Measurements from ENCODE around the gene TK1.

Gene TK1

GRCh38 chr17:78146881-78147280 is 40.0 kb downstream of the TK1 start:
- FAIRE-seq, result no peak
- no peak for TF ChIP-seq CTCF (IDR thresholded peaks at IDR 0.05; ENCODE audit: insufficient read depth, missing control alignments)

GRCh38 chr17:78146471-78146869 is 40.4 kb downstream of the TK1 start:
- no peak for DNase-seq (ENCODE audit: insufficient read length, low spot score)
- no peak for FAIRE-seq
- TF ChIP-seq CTCF (IDR thresholded peaks at IDR 0.05; ENCODE audit: insufficient read depth, missing control alignments), result no peak

More at GRCh38 chr17:78146881-78147280, 40.0 kb downstream of the TK1 start:
- DNase-seq (ENCODE audit: insufficient read length, low spot score), result no peak

GRCh38 chr17:78144736-78145641 is 41.9 kb downstream of the TK1 start:
- no peak for FAIRE-seq
- no peak for TF ChIP-seq CTCF (IDR thresholded peaks at IDR 0.05; ENCODE audit: insufficient read depth, missing control alignments)
- DNase-seq (ENCODE audit: insufficient read length, low spot score), result no peak

- no peak for DNase-seq (ENCODE audit: insufficient read length, low spot score)
- TF ChIP-seq CTCF (IDR thresholded peaks at IDR 0.05; ENCODE audit: insufficient read depth, missing control alignments), result no peak
Measured at GRCh38 chr17:78144147-78144719, 42.6 kb downstream of the TK1 start.

GRCh38 chr17:78143214-78144146 is 43.4 kb downstream of the TK1 start:
- DNase-seq (ENCODE audit: insufficient read length, low spot score), result no peak
- TF ChIP-seq CTCF (IDR thresholded peaks at IDR 0.05; ENCODE audit: insufficient read depth, missing control alignments), result no peak
- FAIRE-seq, result no peak

More at GRCh38 chr17:78144147-78144719, 42.6 kb downstream of the TK1 start:
- no peak for FAIRE-seq

- no peak for FAIRE-seq
- no peak for DNase-seq (ENCODE audit: insufficient read length, low spot score)
Measured at GRCh38 chr17:78142119-78142861, 44.6 kb downstream of the TK1 start.

More at GRCh38 chr17:78142119-78142861, 44.6 kb downstream of the TK1 start:
- TF ChIP-seq CTCF (IDR thresholded peaks at IDR 0.05; ENCODE audit: insufficient read depth, missing control alignments), result no peak

Data from D721Med (cell line).